ENCODE results near the gene LDAH.

The LDAH gene

GRCh38 chr2:20839052-20839451, 16.2 kb upstream of the LDAH start:
- H3K4me3 ChIP-seq (ENCODE audit: low read depth, low read length): no peak overlapping the region
- TF ChIP-seq CTCF (IDR thresholded peaks at IDR 0.05; ENCODE audit: borderline replicate concordance, insufficient read depth, low read depth, low read length): no peak

GRCh38 chr2:20838016-20838415, 15.1 kb upstream of the LDAH start:
- H3K4me3 ChIP-seq (ENCODE audit: low read depth, low read length): no peak overlapping the region
- TF ChIP-seq CTCF (IDR thresholded peaks at IDR 0.05; ENCODE audit: borderline replicate concordance, insufficient read depth, low read depth, low read length): no peak

GRCh38 chr2:20836521-20836920, 13.6 kb upstream of the LDAH start:
- no peak overlapping the region for H3K4me3 ChIP-seq (ENCODE audit: low read depth, low read length)
- no peak for TF ChIP-seq CTCF (IDR thresholded peaks at IDR 0.05; ENCODE audit: borderline replicate concordance, insufficient read depth, low read depth, low read length)

GRCh38 chr2:20834331-20834730, 11.4 kb upstream of the LDAH start:
- no peak for TF ChIP-seq CTCF (IDR thresholded peaks at IDR 0.05; ENCODE audit: borderline replicate concordance, insufficient read depth, low read depth, low read length)
- no peak overlapping the region for H3K4me3 ChIP-seq (ENCODE audit: low read depth, low read length)

GRCh38 chr2:20832606-20833005, 9.7 kb upstream of the LDAH start:
- no peak for TF ChIP-seq CTCF (IDR thresholded peaks at IDR 0.05; ENCODE audit: borderline replicate concordance, insufficient read depth, low read depth, low read length)
- no peak overlapping the region for H3K4me3 ChIP-seq (ENCODE audit: low read depth, low read length)

GRCh38 chr2:20829861-20830260, 7.0 kb upstream of the LDAH start:
- H3K4me3 ChIP-seq (ENCODE audit: low read depth, low read length): no peak overlapping the region
- no peak for TF ChIP-seq CTCF (IDR thresholded peaks at IDR 0.05; ENCODE audit: borderline replicate concordance, insufficient read depth, low read depth, low read length)

GRCh38 chr2:20823917-20824316, 1.0 kb upstream of the LDAH start:
- no peak for TF ChIP-seq CTCF (IDR thresholded peaks at IDR 0.05; ENCODE audit: borderline replicate concordance, insufficient read depth, low read depth, low read length)
- no peak overlapping the region for H3K4me3 ChIP-seq (ENCODE audit: low read depth, low read length)

Measured in GM12875 (cell line).